Activated B cell treated with CpG ODN at 0.5 μM for 24 hours (primary cell): ENCODE data around the gene VDR. TPM values are rescaled to one million over a fixed set of nuclear protein-coding genes. Genes with fewer than 3 reads are reported as not detected.
"Not testable (repeated sequence)": the region's sequence is repeated elsewhere in the genome, so short reads cannot be mapped to it uniquely, and the experiment has no call there.

ENCODE experiments used
- ATAC-seq: fragments of 200-7000 bp; cut with Tn5 transposase; one replicate; pipeline ENCODE4 v1.10.0; 2021; ENCODE audit warnings: low read depth, mild to moderate bottlenecking, moderate library complexity
- CTCF ChIA-PET: fragments of 350-600 bp; sonication (Branson Sonifier 250); formaldehyde crosslinking; loops from one replicate; lab custom pipeline; 2021; ENCODE audit warnings: antibody characterized with exemption; lab: Charles Lee
- POLR2A ChIA-PET: fragments of 350-600 bp; sonication (Branson Sonifier 250); formaldehyde crosslinking; loops from one replicate; lab custom pipeline; 2021; ENCODE audit warnings: antibody characterized with exemption; lab: Charles Lee
- DNase-seq: peaks from one replicate; pipeline ENCODE4 v3.0.0; 2022
- H3K27ac Mint-ChIP-seq: one replicate; pipeline ENCODE4 v1.8.0; 2020; ENCODE audit warnings: mixed read lengths
- H3K27me3 Mint-ChIP-seq: one replicate; pipeline ENCODE4 v1.8.0; 2021; ENCODE audit warnings: mixed read lengths
- H3K36me3 Mint-ChIP-seq: one replicate; pipeline ENCODE4 v1.8.0; 2021; ENCODE audit warnings: low read depth, mixed read lengths
- H3K4me1 Mint-ChIP-seq: one replicate; pipeline ENCODE4 v1.8.0; 2021; ENCODE audit warnings: mixed read lengths
- H3K4me3 Mint-ChIP-seq: one replicate; pipeline ENCODE4 v1.8.0; 2020; ENCODE audit warnings: mild to moderate bottlenecking, mixed read lengths
- H3K9me3 Mint-ChIP-seq: one replicate; pipeline ENCODE4 v1.8.0; 2020; ENCODE audit warnings: mixed read lengths
- CTCF ChIP-seq: fragments of 200-600 bp; IDR thresholded peaks from one replicate; pipeline ENCODE4 v1.8.0; 2022; ENCODE audit warnings: antibody characterized with exemption, mild to moderate bottlenecking
- intact Hi-C: fragments of 100-400 bp; cut with micrococcal nuclease; formaldehyde crosslinking; loops from one replicate; pipeline ENCODE4 v1.15.1; 2024
- total RNA-seq: library from RNA; stranded (reverse); gene quantifications from 2 replicates; pipeline ENCODE4 v1.2.3, GENCODE V29; 2022

Gene VDR
- total RNA-seq, 1 donor from 2014 or later, result 0.86 TPM

DNA sequence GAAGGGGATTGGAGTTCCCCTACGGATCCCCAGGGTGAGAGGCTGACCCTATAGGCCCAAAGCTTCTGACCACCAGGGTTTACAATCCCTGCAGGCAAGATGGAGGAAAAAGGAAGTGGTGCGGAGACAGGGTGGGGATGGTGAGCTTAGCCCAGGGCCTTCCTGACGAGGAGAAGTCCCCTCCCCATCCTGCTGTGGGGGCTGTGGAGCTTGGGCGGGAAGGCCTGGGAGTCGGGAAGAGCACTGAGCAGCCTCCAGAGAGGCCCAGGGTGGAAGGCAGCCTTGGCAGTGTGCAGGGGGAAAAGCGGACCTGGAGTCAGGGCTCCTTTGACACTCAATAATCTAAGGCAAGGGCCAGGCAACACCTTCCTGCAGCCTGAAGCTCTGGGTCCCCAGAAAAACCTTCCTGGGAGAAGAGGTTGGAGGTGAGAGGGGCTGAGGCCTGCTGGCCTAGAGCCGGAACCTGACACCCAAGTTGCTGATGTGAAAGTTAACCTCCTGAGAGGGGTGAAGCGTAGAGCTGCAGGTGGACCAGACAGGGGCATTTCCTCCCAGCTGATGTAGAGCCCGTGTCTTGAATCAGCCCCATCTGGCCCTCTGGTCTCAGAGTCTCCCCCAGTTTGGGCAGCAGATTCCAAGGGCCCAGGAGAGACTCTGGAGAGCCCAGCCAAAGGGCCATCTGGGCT lies 91.1 kb downstream of the VDR start:
- TF ChIP-seq CTCF, result no peak
- ChIA-PET CTCF (interaction anchor here (1.0 to 5.2 kb wide), 10 partner anchors 9 to 99 kb away, joined by 3 to 72 read pairs (median 6); no protein-coding TSS in a partner anchor), POLR2A (interaction anchor here (0.7 to 19.6 kb wide), 21 partner anchors 6 to 617 kb away, joined by 3 to 573 read pairs (median 6); partner anchors contain the start of genes ASB8, ENDOU, HDAC7 and RPAP3)
- peaks cover 97% of the 10 kb centered on the region for H3K4me1 Mint-ChIP-seq
- peak overlapping the region; percentile 99 for H3K27ac Mint-ChIP-seq
- H3K36me3 Mint-ChIP-seq, result peaks cover 5% of the 10 kb centered on the region
- no peaks in the 10 kb centered on the region for H3K27me3 Mint-ChIP-seq
- H3K4me3 Mint-ChIP-seq, result peak overlapping the region; percentile 84
- peak; percentile 22 for ATAC-seq
- no peaks in the 10 kb centered on the region for H3K9me3 Mint-ChIP-seq
- peak; percentile 37 for DNase-seq
- intact Hi-C loops, result loop anchor here (1.0 to 5.0 kb wide), 14 partner anchors 17 to 1821 kb away; partner anchors contain the start of genes ASB8, CCNT1, RPAP3 and SCAF11

GRCh38 chr12:47812797-47813510 lies 91.8 kb downstream of the VDR start:
- peaks cover 1% of the 10 kb centered on the region for H3K36me3 Mint-ChIP-seq
- H3K27me3 Mint-ChIP-seq, result no peaks in the 10 kb centered on the region
- POLR2A ChIA-PET, result interaction anchor here (0.6 to 19.6 kb wide), 23 partner anchors 7 to 617 kb away, joined by 3 to 573 read pairs (median 5); partner anchors contain the start of genes ASB8, ENDOU, HDAC7 and RPAP3
- no peak for TF ChIP-seq CTCF
- no peaks in the 10 kb centered on the region for H3K9me3 Mint-ChIP-seq
- CTCF ChIA-PET, result interaction anchor here (0.6 to 5.2 kb wide), 13 partner anchors 9 to 98 kb away, joined by 3 to 72 read pairs (median 6); partner anchors contain the start of gene SLC48A1
- peak overlapping the region; percentile 84 for H3K4me3 Mint-ChIP-seq
- DNase-seq, result peak; percentile 83
- ATAC-seq, result peak; percentile 74
- peaks cover 97% of the 10 kb centered on the region for H3K4me1 Mint-ChIP-seq
- H3K27ac Mint-ChIP-seq, result peak overlapping the region; percentile 99
- intact Hi-C loops, result loop anchor here (1.0 to 5.0 kb wide), 14 partner anchors 16 to 1821 kb away; partner anchors contain the start of genes ASB8, CCNT1, RPAP3 and SCAF11

GRCh38 chr12:47811581-47812484 lies 93.0 kb downstream of the VDR start:
- peak overlapping the region; percentile 99 for H3K27ac Mint-ChIP-seq
- peaks cover 97% of the 10 kb centered on the region for H3K4me1 Mint-ChIP-seq
- H3K27me3 Mint-ChIP-seq, result no peaks in the 10 kb centered on the region
- TF ChIP-seq CTCF, result no peak
- peak overlapping the region; percentile 84 for H3K4me3 Mint-ChIP-seq
- intact Hi-C loops, result loop anchor here (1.0 to 5.0 kb wide), 11 partner anchors 7 to 1820 kb away; partner anchors contain the start of genes ASB8, CCNT1, HDAC7 and SCAF11
- H3K9me3 Mint-ChIP-seq, result no peaks in the 10 kb centered on the region
- ATAC-seq, result peak; percentile 2
- no peak for DNase-seq
- ChIA-PET CTCF (interaction anchor here (0.7 to 5.2 kb wide), 9 partner anchors 10 to 97 kb away, joined by 3 to 72 read pairs (median 7); partner anchors contain the start of gene SLC48A1), POLR2A (interaction anchor here (1.1 to 19.6 kb wide), 11 partner anchors 8 to 346 kb away, joined by 4 to 573 read pairs (median 10); partner anchors contain the start of genes ASB8, ENDOU, HDAC7 and RPAP3)
- H3K36me3 Mint-ChIP-seq, result no peaks in the 10 kb centered on the region

GRCh38 chr12:47811072-47811396 lies 93.8 kb downstream of the VDR start:
- DNase-seq (no peak), ATAC-seq (no peak)
- POLR2A ChIA-PET, result interaction anchor here (0.9 to 19.6 kb wide), 6 partner anchors 9 to 295 kb away, joined by 3 to 573 read pairs (median 18); partner anchors contain the start of genes HDAC7, RPAP3 and SENP1
- H3K27me3 Mint-ChIP-seq, result no peaks in the 10 kb centered on the region
- H3K36me3 Mint-ChIP-seq, result peaks cover 1% of the 10 kb centered on the region
- H3K4me3 Mint-ChIP-seq, result peak overlapping the region; percentile 75
- no peak for TF ChIP-seq CTCF
- H3K27ac Mint-ChIP-seq, result peak overlapping the region; percentile 99
- CTCF ChIA-PET, result interaction anchor here (1.5 to 5.2 kb wide), 3 partner anchors 22 to 38 kb away, joined by 3 to 72 read pairs (median 38); partner anchors contain the start of gene SLC48A1
- intact Hi-C loops, result loop anchor here (1.0 to 5.0 kb wide), 8 partner anchors 8 to 1819 kb away; partner anchors contain the start of genes ASB8, HDAC7, SCAF11 and SLC38A2
- peaks cover 97% of the 10 kb centered on the region for H3K4me1 Mint-ChIP-seq
- H3K9me3 Mint-ChIP-seq, result no peaks in the 10 kb centered on the region

DNA sequence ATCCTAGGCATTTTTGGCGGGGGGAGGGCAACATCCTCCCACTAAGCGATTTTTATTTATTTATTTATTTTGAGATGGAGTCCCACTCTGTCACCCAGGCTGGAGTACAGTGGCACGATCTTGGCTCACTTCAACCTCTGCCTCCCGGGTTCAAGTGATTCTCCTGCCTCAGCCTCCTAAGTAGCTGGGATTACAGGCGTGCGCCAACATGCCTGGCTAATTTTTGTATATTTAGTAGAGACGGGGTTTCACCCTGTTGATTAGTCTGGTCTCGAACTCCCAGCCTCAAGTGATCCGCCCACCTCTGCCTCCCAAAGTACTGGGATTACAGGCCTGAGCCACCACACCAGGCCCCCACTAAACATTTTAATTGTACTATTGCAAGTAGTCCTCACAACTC lies 95.3 kb downstream of the VDR start:
- DNase-seq, H3K9me3 Mint-ChIP-seq, ATAC-seq, H3K27me3 Mint-ChIP-seq, H3K4me3 Mint-ChIP-seq: not testable (repeated sequence)
- ChIA-PET POLR2A (interaction anchor here (1.4 to 19.6 kb wide), 3 partner anchors 10 to 30 kb away, joined by 3 to 573 read pairs (median 103); partner anchors contain the start of gene HDAC7), CTCF (interaction anchor here (1.3 to 6.2 kb wide), 8 partner anchors 9 to 67 kb away, joined by 3 to 72 read pairs (median 15); partner anchors contain the start of gene HDAC7)
- peaks cover 98% of the 10 kb centered on the region for H3K4me1 Mint-ChIP-seq
- intact Hi-C loops, result loop anchor here (1.0 kb wide), 1 partner anchor 8 kb away; no protein-coding TSS in a partner anchor
- peak overlapping the region; percentile 99 for H3K27ac Mint-ChIP-seq
- peaks cover 15% of the 10 kb centered on the region for H3K36me3 Mint-ChIP-seq
